Measurements from ENCODE around the gene KRTAP10-5.

KRTAP10-5 gene

GRCh38 chr21:44615466-44615865 lies 35.1 kb upstream of the KRTAP10-5 start:
- DNase-seq (ENCODE audit: low read depth in 1 of 2, low spot score in 1 of 2): no peak
- Histone ChIP-seq H3K27ac (replicated peaks) (no peak overlapping the region), H3K27me3 (ENCODE audit: insufficient read depth, poor library complexity, severe bottlenecking) (no peaks in the 10 kb centered on the region), H3K4me3 (replicated peaks; ENCODE audit: insufficient read depth, low read length) (no peak overlapping the region)
- TF ChIP-seq REST (IDR thresholded peaks at IDR 0.05; ENCODE audit: insufficient replicate concordance, low read depth) (no peak), SPI1 (IDR thresholded peaks at IDR 0.05; ENCODE audit: borderline replicate concordance, low read depth) (no peak), POLR2AphosphoS5 (IDR thresholded peaks at IDR 0.05; ENCODE audit: low read depth) (no peak), GABPA (IDR thresholded peaks at IDR 0.05; ENCODE audit: low read depth) (no peak)

DNA sequence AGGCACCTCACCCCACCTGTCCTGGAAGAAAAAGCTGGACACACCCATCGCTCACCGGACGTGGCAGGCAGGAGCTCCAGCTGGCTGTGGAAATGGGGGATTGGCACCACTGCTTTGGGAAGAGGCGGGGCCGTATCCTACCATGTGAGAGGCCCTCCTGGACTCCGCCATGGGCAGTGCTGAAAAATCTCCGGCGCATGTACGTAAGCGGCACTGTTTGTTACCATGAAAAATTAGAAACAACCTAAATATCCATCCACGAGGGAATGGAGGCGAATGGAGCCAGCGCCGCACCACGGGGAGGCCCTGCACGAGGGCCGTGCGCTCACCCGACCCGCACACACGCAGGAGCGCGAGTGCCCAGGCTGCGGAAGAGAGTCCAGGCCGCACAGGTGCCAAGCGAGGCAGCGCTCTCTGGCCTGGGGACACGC lies 34.6 kb upstream of the KRTAP10-5 start:
- Histone ChIP-seq H3K4me3 (replicated peaks; ENCODE audit: insufficient read depth, low read length) (no peak overlapping the region), H3K27me3 (ENCODE audit: insufficient read depth, poor library complexity, severe bottlenecking) (no peaks in the 10 kb centered on the region), H3K27ac (replicated peaks) (no peak overlapping the region)
- TF ChIP-seq POLR2AphosphoS5 (IDR thresholded peaks at IDR 0.05; ENCODE audit: low read depth) (no peak), GABPA (IDR thresholded peaks at IDR 0.05; ENCODE audit: low read depth) (no peak), REST (IDR thresholded peaks at IDR 0.05; ENCODE audit: insufficient replicate concordance, low read depth) (no peak), SPI1 (IDR thresholded peaks at IDR 0.05; ENCODE audit: borderline replicate concordance, low read depth) (no peak)
- TF ChIP-seq, protein P1, sequence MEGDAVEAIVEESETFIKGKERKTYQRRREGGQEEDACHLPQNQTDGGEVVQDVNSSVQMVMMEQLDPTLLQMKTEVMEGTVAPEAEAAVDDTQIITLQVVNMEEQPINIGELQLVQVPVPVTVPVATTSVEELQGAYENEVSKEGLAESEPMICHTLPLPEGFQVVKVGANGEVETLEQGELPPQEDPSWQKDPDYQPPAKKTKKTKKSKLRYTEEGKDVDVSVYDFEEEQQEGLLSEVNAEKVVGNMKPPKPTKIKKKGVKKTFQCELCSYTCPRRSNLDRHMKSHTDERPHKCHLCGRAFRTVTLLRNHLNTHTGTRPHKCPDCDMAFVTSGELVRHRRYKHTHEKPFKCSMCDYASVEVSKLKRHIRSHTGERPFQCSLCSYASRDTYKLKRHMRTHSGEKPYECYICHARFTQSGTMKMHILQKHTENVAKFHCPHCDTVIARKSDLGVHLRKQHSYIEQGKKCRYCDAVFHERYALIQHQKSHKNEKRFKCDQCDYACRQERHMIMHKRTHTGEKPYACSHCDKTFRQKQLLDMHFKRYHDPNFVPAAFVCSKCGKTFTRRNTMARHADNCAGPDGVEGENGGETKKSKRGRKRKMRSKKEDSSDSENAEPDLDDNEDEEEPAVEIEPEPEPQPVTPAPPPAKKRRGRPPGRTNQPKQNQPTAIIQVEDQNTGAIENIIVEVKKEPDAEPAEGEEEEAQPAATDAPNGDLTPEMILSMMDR (IDR thresholded peaks at IDR 0.05; ENCODE audit: insufficient read depth, low read length): no peak
- DNase-seq (ENCODE audit: low read depth in 1 of 2, low spot score in 1 of 2): no peak

GRCh38 chr21:44614161-44614631 lies 33.8 kb upstream of the KRTAP10-5 start:
- Histone ChIP-seq H3K27me3 (ENCODE audit: insufficient read depth, poor library complexity, severe bottlenecking) (no peaks in the 10 kb centered on the region), H3K27ac (replicated peaks) (no peak overlapping the region), H3K4me3 (replicated peaks; ENCODE audit: insufficient read depth, low read length) (no peak overlapping the region)
- no peak for DNase-seq (ENCODE audit: low read depth in 1 of 2, low spot score in 1 of 2)
- TF ChIP-seq SPI1 (IDR thresholded peaks at IDR 0.05; ENCODE audit: borderline replicate concordance, low read depth) (no peak), GABPA (IDR thresholded peaks at IDR 0.05; ENCODE audit: low read depth) (no peak), REST (IDR thresholded peaks at IDR 0.05; ENCODE audit: insufficient replicate concordance, low read depth) (no peak), POLR2AphosphoS5 (IDR thresholded peaks at IDR 0.05; ENCODE audit: low read depth) (no peak)
- TF ChIP-seq, protein P1 (IDR thresholded peaks at IDR 0.05; ENCODE audit: insufficient read depth, low read length): no peak

Measured in HL-60 (cell line).